CD4-positive, CD25-positive, alpha-beta regulatory T cell (primary cell): ENCODE results near the gene POLE4. TPM values are rescaled to one million over a fixed set of nuclear protein-coding genes. Genes with fewer than 3 reads are reported as not detected.
A peak's percentile ranks its signal among the peaks of the same experiment; 100 is the strongest.

Source experiments
- ATAC-seq, 2 donors: fragments of 150-1000 bp; cut with Tn5 transposase; one replicate each; pipeline ENCODE4 v1.10.0; 2021; ENCODE audit warnings: low read depth in 2 of 2, moderate number of reproducible peaks in 2 of 2, moderate library complexity in 1 of 2
- DNase-seq, 3 donors: peaks; one replicate each; pipeline versions ENCODE4 v3.0.0 to v3.0.0-alpha.2; 2012 to 2022; ENCODE audit warnings: mixed read lengths in 1 of 3
- H3K27ac ChIP-seq: one replicate; pipeline ENCODE4 v1.7.0; 2013; ENCODE audit warnings: mild to moderate bottlenecking, low read length; ENCODE audit not compliant: insufficient read depth, poor library complexity, severe bottlenecking
- H3K27me3 ChIP-seq: one replicate; pipeline ENCODE4 v1.7.0; 2013; ENCODE audit warnings: low read length; ENCODE audit not compliant: control insufficient read depth, insufficient read depth
- H3K36me3 ChIP-seq: one replicate; pipeline ENCODE4 v1.7.0; 2013; ENCODE audit warnings: mild to moderate bottlenecking, low read length, moderate library complexity; ENCODE audit not compliant: control insufficient read depth, insufficient read depth
- H3K4me1 ChIP-seq: 2 replicates; pipeline ENCODE4 v1.7.0; 2013; ENCODE audit warnings: mild to moderate bottlenecking, low read length; ENCODE audit not compliant: insufficient read depth, control insufficient read depth, poor library complexity, severe bottlenecking
- H3K4me3 ChIP-seq: one replicate; pipeline ENCODE4 v1.7.0; 2013; ENCODE audit warnings: low read depth, mild to moderate bottlenecking, low read length, moderate library complexity
- H3K9me3 ChIP-seq, 2 experiments: 1 replicate in 1 of 2; 2 replicates in 1 of 2; pipeline ENCODE4 v1.7.0; 2013; ENCODE audit warnings: low read length in 2 of 2, mild to moderate bottlenecking in 1 of 2, moderate library complexity in 1 of 2; ENCODE audit not compliant: control insufficient read depth in 2 of 2
- H3K27ac Mint-ChIP-seq, 3 donors: one replicate each; pipeline ENCODE4 v1.8.0; 2020 to 2022; ENCODE audit warnings: mild to moderate bottlenecking in 3 of 3, mixed read lengths in 3 of 3, moderate library complexity in 2 of 3
- H3K27me3 Mint-ChIP-seq: one replicate; pipeline ENCODE4 v1.8.0; 2022; ENCODE audit warnings: mild to moderate bottlenecking, mixed read lengths
- H3K36me3 Mint-ChIP-seq: one replicate; pipeline ENCODE4 v1.8.0; 2020; ENCODE audit warnings: mixed read lengths
- H3K4me1 Mint-ChIP-seq, 4 donors: one replicate each; pipeline ENCODE4 v1.8.0; 2020 to 2022; ENCODE audit warnings: mixed read lengths in 4 of 4, mild to moderate bottlenecking in 1 of 4
- H3K4me3 Mint-ChIP-seq, 4 donors: one replicate each; pipeline ENCODE4 v1.8.0; 2020 to 2022; ENCODE audit warnings: mild to moderate bottlenecking in 4 of 4, mixed read lengths in 4 of 4, moderate library complexity in 3 of 4
- H3K9me3 Mint-ChIP-seq, 7 donors: one replicate each; pipeline ENCODE4 v1.8.0; 2020 to 2022; ENCODE audit warnings: mixed read lengths in 7 of 7, mild to moderate bottlenecking in 3 of 7, moderate library complexity in 2 of 7
- polyA plus RNA-seq, 4 donors: library from polyadenylated mRNA; unstranded; fragments of 300-500 nt; fragmentation: Illumina TruSeq; gene quantifications; one replicate each; pipeline ENCODE4 v1.2.3, GENCODE V29; 2021
- total RNA-seq: library from RNA; stranded (reverse); gene quantifications from one replicate; pipeline ENCODE4 v1.2.3, GENCODE V29; 2022

POLE4 gene
- total and polyA plus RNA-seq, 5 donors from 2014 or later: 42.3 to 157 (median 128) TPM

GRCh38 chr2:74944987-74945787, 13.3 kb upstream of the POLE4 start:
- Mint-ChIP-seq H3K9me3 (peaks cover 0 to 2% (median 0%) of the 10 kb centered on the region in 7 donors), H3K36me3 (no peaks in the 10 kb centered on the region), H3K27ac (no peak overlapping the region), H3K4me3 (no peak overlapping the region), H3K4me1 (peaks cover 0 to 28% (median 2%) of the 10 kb centered on the region in 4 donors), H3K27me3 (peaks cover 39% of the 10 kb centered on the region)
- Histone ChIP-seq H3K4me3 (no peak overlapping the region), H3K27me3 (peaks cover 2% of the 10 kb centered on the region), H3K9me3 (no peaks in the 10 kb centered on the region), H3K4me1 (no peaks in the 10 kb centered on the region), H3K27ac (no peak overlapping the region), H3K36me3 (no peaks in the 10 kb centered on the region)
- DNase-seq: peak in 1 of 3 donors; percentile 74
- no peak for ATAC-seq

GRCh38 chr2:74945788-74946331, 12.6 kb upstream of the POLE4 start:
- Histone ChIP-seq H3K27ac (no peak overlapping the region), H3K4me1 (no peaks in the 10 kb centered on the region), H3K27me3 (peaks cover 2% of the 10 kb centered on the region), H3K9me3 (no peaks in the 10 kb centered on the region), H3K4me3 (no peak overlapping the region), H3K36me3 (no peaks in the 10 kb centered on the region)
- no peak overlapping the region for H3K4me3 Mint-ChIP-seq
- ATAC-seq (no peak), DNase-seq (no peak)
- peaks cover 0 to 29% (median 2%) of the 10 kb centered on the region in 4 donors for H3K4me1 Mint-ChIP-seq
- H3K27me3 Mint-ChIP-seq: peaks cover 45% of the 10 kb centered on the region
- H3K36me3 Mint-ChIP-seq: peaks cover 4% of the 10 kb centered on the region
- H3K27ac Mint-ChIP-seq: no peak overlapping the region
- peaks cover 0 to 4% (median 2%) of the 10 kb centered on the region in 7 donors for H3K9me3 Mint-ChIP-seq

GRCh38 chr2:74947703-74948102, 10.7 kb upstream of the POLE4 start:
- Mint-ChIP-seq H3K27ac (no peak overlapping the region), H3K36me3 (peaks cover 4% of the 10 kb centered on the region), H3K9me3 (peaks cover 0 to 15% (median 2%) of the 10 kb centered on the region in 7 donors), H3K27me3 (peaks cover 35% of the 10 kb centered on the region), H3K4me3 (no peak overlapping the region), H3K4me1 (peaks cover 0 to 30% (median 2%) of the 10 kb centered on the region in 4 donors)
- DNase-seq (no peak), ATAC-seq (no peak)
- Histone ChIP-seq H3K27me3 (peaks cover 2% of the 10 kb centered on the region), H3K9me3 (no peaks in the 10 kb centered on the region), H3K27ac (no peak overlapping the region), H3K4me1 (no peaks in the 10 kb centered on the region), H3K4me3 (no peak overlapping the region), H3K36me3 (no peaks in the 10 kb centered on the region)

- H3K36me3 ChIP-seq: no peaks in the 10 kb centered on the region
- no peaks in the 10 kb centered on the region for H3K4me1 ChIP-seq
- no peak overlapping the region for H3K4me3 Mint-ChIP-seq
- peaks cover 2% of the 10 kb centered on the region for H3K27me3 ChIP-seq
- peaks cover 0 to 15% (median 2%) of the 10 kb centered on the region in 7 donors for H3K9me3 Mint-ChIP-seq
- no peak overlapping the region for H3K4me3 ChIP-seq
- H3K9me3 ChIP-seq: no peaks in the 10 kb centered on the region
- no peak overlapping the region for H3K27ac ChIP-seq
- H3K36me3 Mint-ChIP-seq: peaks cover 7% of the 10 kb centered on the region
- peaks cover 33% of the 10 kb centered on the region for H3K27me3 Mint-ChIP-seq
- DNase-seq (no peak), ATAC-seq (no peak)
- H3K27ac Mint-ChIP-seq: no peak overlapping the region
- peaks cover 0 to 30% (median 2%) of the 10 kb centered on the region in 4 donors for H3K4me1 Mint-ChIP-seq
Measured at GRCh38 chr2:74948779-74949178, 9.7 kb upstream of the POLE4 start.

- peaks cover 0 to 15% (median 2%) of the 10 kb centered on the region in 7 donors for H3K9me3 Mint-ChIP-seq
- DNase-seq (no peak), ATAC-seq (no peak)
- no peaks in the 10 kb centered on the region for H3K36me3 ChIP-seq
- H3K36me3 Mint-ChIP-seq: peaks cover 15% of the 10 kb centered on the region
- H3K27me3 Mint-ChIP-seq: peaks cover 23% of the 10 kb centered on the region
- no peak overlapping the region for H3K27ac Mint-ChIP-seq
- no peak overlapping the region for H3K4me3 ChIP-seq
- no peaks in the 10 kb centered on the region for H3K9me3 ChIP-seq
- H3K4me1 ChIP-seq: no peaks in the 10 kb centered on the region
- peaks cover 0 to 40% (median 12%) of the 10 kb centered on the region in 4 donors for H3K4me1 Mint-ChIP-seq
- H3K4me3 Mint-ChIP-seq: no peak overlapping the region
- H3K27me3 ChIP-seq: no peaks in the 10 kb centered on the region
- H3K27ac ChIP-seq: no peak overlapping the region
Measured at GRCh38 chr2:74951211-74951754, 7.2 kb upstream of the POLE4 start.

GRCh38 chr2:74952575-74952974, 5.9 kb upstream of the POLE4 start:
- Histone ChIP-seq H3K4me1 (no peaks in the 10 kb centered on the region), H3K36me3 (no peaks in the 10 kb centered on the region), H3K4me3 (no peak overlapping the region), H3K27me3 (no peaks in the 10 kb centered on the region), H3K9me3 (no peaks in the 10 kb centered on the region), H3K27ac (no peak overlapping the region)
- H3K4me1 Mint-ChIP-seq: peaks cover 0 to 43% (median 15%) of the 10 kb centered on the region in 4 donors
- H3K9me3 Mint-ChIP-seq: peaks cover 0 to 15% (median 2%) of the 10 kb centered on the region in 7 donors
- no peak overlapping the region for H3K4me3 Mint-ChIP-seq
- no peak overlapping the region for H3K27ac Mint-ChIP-seq
- H3K27me3 Mint-ChIP-seq: peaks cover 23% of the 10 kb centered on the region
- peaks cover 17% of the 10 kb centered on the region for H3K36me3 Mint-ChIP-seq
- no peak for DNase-seq
- no peak for ATAC-seq

GRCh38 chr2:74953796-74954499, 4.5 kb upstream of the POLE4 start:
- peaks cover 17% of the 10 kb centered on the region for H3K36me3 Mint-ChIP-seq
- peaks cover 6 to 46% (median 23%) of the 10 kb centered on the region in 4 donors for H3K4me1 Mint-ChIP-seq
- H3K27ac ChIP-seq: no peak overlapping the region

More at GRCh38 chr2:74953796-74954499, 4.5 kb upstream of the POLE4 start:
- Histone ChIP-seq H3K36me3 (no peaks in the 10 kb centered on the region), H3K9me3 (no peaks in the 10 kb centered on the region), H3K27me3 (no peaks in the 10 kb centered on the region), H3K4me1 (peaks cover 7% of the 10 kb centered on the region), H3K4me3 (no peak overlapping the region)
- no peak for ATAC-seq
- DNase-seq: peak in 1 of 3 donors; percentile 10
- peak overlapping the region in 2 of 3 donors; percentile 2 to 21 for H3K27ac Mint-ChIP-seq
- H3K27me3 Mint-ChIP-seq: peaks cover 19% of the 10 kb centered on the region
- peak overlapping the region in 1 of 4 donors; percentile 1 for H3K4me3 Mint-ChIP-seq
- H3K9me3 Mint-ChIP-seq: peaks cover 0 to 15% (median 2%) of the 10 kb centered on the region in 7 donors
